PC-3 (cell line): ENCODE measurements around the gene SLC44A1.

ENCODE experiments used
- CTCF ChIP-seq: fragments of 300-600 bp; sonication (generic); conservative IDR thresholded peaks from 2 replicates; pipeline ENCODE4 v1.5.1; 2017; ENCODE audit warnings: antibody characterized with exemption, low read depth, mild to moderate bottlenecking, low read length
- EZH2phosphoT487 ChIP-seq: fragments of 300-600 bp; sonication (generic); IDR thresholded peaks from 2 replicates; pipeline ENCODE4 v1.6.1; 2018; ENCODE audit warnings: mild to moderate bottlenecking, antibody characterized with exemption, low read length, borderline replicate concordance

GRCh38 chr9:105251133-105251532 is 6.7 kb downstream of the SLC44A1 start:
- TF ChIP-seq CTCF (no peak), EZH2phosphoT487 (no peak)
